Stimulated activated CD4-positive, alpha-beta T cell treated with anti-CD3 and anti-CD28 coated beads, Interleukin-2, amount 100 ng/mL, for 4 hours (primary cell): ENCODE data around the gene CHCHD4.
A peak's percentile ranks its signal among the peaks of the same experiment; 100 is the strongest.
"Not testable (repeated sequence)": the region's sequence is repeated elsewhere in the genome, so short reads cannot be mapped to it uniquely, and the experiment has no call there.

Experiments used
- DNase-seq: peaks from one replicate; pipeline ENCODE4 v3.0.0-alpha.2; 2020; ENCODE audit warnings: low read depth

CHCHD4 gene

GRCh38 chr3:14134291-14134690, 9.6 kb upstream of the CHCHD4 start:
- no peak for DNase-seq

GRCh38 chr3:14133876-14134275, 9.2 kb upstream of the CHCHD4 start:
- no peak for DNase-seq

- DNase-seq, result no peak
Measured at GRCh38 chr3:14133188-14133800, 8.6 kb upstream of the CHCHD4 start.

GRCh38 chr3:14132689-14133088, 8.0 kb upstream of the CHCHD4 start:
- no peak for DNase-seq

DNA sequence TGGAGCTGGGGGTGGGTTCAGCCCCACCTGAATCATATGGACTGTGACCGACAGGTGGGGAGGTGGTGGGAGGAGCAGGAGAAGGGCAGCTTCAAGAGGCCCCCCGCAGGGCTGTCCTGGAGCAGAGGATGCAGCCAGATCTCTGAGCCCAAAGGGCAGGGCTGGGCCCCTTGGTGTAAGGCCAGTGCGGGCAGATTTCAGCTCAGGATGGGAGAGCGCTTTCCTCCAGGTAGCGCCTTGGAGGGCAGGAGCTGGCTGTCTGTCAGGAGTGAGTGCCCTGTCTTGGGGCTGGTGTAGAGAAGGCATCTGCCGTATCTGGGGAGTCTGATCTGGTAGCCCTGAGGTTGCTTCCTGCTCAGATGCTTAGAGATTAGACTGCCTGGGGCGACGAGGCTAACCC, 7.5 kb upstream of the CHCHD4 start:
- no peak for DNase-seq

- DNase-seq, result no peak
Measured at GRCh38 chr3:14131134-14131533, 6.5 kb upstream of the CHCHD4 start.

GRCh38 chr3:14130707-14131106, 6.0 kb upstream of the CHCHD4 start:
- DNase-seq, result no peak

- no peak for DNase-seq
Measured at GRCh38 chr3:14130230-14130629, 5.6 kb upstream of the CHCHD4 start.

GRCh38 chr3:14129296-14129695, 4.6 kb upstream of the CHCHD4 start:
- DNase-seq, result no peak

- DNase-seq, result no peak
Measured at GRCh38 chr3:14128724-14129123, 4.1 kb upstream of the CHCHD4 start.

DNA sequence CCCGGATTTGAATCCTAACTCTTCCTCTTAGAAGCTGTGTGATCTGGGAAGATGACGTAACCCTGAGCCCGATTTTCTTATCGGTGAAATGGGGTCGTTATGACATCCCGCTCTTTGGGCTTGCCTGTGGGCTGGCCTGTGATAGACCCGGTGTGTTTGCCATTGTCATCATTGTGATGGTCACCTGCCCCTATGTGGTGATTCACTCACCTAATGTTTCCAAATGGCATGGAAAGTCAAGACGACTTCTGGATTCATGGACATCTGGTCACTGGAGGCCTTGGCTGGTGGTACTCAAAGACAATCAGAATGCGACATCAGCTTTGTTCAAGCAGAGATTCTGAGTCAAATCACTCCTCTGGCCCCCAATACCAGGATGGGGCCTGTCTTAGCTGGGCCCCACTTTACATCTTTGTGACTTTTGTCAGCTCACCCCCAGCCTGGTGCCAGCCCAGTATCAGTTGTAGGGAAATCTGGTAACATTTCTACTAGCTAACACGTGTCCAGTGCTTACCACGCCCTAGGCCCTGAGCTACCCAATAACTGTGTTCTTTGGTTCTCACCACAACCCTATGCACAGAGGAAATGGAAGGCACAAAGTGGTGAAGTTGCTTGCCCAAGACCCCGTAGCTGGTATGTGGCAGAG, 3.0 kb upstream of the CHCHD4 start:
- no peak for DNase-seq

DNA sequence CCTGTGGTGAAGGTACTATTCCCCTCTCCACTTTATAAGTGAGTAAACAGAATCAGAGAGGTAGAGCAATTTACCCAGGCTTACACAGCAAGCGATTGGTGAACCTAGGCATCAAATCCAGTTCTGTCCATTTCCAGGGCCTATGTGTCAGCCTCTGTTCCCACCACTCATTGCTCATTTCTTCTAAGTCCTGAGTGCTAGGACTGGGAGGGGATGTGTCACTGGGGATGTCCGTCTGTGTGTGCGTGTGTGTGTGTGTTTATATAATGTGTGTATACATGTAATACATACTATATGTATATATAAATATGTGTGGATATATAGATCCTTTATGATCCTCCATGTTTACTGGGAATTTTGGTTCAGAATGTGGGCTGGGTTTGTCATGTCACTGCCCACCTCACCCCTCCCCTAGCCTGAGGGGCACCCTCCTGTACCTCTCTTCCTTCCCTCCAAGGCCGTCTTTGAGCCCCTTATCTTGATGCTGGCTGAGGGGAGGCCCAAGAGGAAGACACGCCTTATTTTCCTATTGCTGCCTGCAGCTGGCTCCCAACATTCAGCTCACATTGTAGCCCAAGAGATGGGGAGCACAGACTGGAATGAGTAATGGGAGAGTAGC, 2.3 kb upstream of the CHCHD4 start:
- DNase-seq, result no peak

GRCh38 chr3:14126017-14126886, 1.6 kb upstream of the CHCHD4 start:
- no peak for DNase-seq

DNA sequence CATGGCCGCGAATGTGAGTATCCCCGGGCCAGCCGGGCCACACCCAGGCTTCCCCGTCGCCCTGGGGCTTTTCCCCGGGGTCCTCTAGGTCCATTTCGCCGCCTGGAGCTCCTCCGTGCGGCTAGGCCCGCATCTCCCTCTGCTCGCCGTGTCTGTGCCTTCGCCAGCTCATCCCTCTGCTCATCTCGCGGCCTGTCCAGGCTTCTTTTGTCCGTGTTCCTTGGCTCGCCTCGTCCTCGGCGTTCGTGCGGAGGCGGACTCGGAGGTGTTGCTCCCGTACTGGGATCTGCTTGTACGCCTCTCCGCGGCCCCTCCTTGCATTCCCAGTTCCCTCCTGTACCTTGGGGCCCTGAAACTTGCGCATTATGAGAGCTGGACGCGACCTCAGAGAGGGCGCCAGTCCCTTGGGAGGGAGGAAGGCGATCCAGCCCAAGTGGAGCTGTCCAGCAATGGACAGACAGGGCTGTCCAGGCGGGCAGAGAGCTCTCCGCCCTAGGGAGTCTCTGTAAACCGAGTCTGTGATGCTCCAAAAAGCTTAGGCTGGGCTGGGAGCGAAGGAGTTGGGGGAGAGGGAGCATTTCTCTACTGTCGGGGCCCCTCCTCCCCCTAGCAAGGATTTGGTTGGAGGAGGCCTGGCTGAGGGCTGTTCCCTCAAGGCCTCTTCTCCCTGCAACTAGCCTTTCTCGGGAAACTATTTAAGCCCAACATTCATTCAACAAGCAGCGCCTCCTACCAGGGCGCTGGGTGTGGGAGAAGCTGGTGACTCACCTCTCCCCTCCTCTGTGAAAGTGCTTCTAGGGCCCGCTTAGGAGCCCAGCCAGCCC, 735 bp upstream of the CHCHD4 start:
- peak; percentile 65 for DNase-seq

- peak; percentile 46 for DNase-seq
Measured at GRCh38 chr3:14124223-14124614, 451 bp downstream of the CHCHD4 start.

- no peak for DNase-seq
Measured at GRCh38 chr3:14123308-14124222, 1.1 kb downstream of the CHCHD4 start.

DNA sequence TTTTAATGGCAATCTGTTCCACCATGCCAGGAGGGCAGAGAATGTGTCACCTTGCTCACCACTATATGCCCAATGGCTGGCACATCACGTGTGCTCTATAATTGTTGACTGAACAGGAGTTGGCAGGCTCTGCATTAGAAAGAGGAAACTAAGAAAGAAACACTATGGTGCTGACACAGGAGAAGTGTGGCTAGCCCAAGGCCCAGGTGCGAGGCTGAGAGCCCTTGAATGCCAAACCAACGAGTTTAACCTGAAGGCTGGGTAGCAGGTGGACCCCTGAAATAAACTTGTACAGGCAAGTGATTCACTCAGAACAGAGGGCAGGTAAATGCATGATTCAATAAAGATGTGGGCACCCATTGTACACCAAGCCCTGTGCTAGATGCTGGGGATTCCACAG, 2.4 kb downstream of the CHCHD4 start:
- DNase-seq, result no peak

DNA sequence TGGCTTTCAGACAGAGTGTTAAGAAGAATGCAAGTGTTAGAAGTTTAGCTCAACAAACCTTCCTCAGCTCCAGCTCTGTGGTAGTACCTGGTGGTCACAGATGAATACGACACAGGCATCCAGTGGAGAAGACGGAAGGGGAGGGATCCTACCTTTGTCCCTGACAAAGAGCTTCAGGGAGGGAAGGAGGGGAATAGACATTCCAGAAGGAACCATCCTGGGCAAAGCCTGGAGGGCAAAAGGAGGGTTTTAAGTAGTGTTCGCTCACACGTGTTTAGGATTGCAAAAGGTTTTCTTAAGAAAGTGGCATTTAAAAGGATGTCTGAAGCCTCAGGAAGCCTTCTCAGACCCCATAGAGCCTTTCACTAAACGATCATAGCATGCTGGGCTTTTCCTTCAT, 2.8 kb downstream of the CHCHD4 start:
- no peak for DNase-seq

DNA sequence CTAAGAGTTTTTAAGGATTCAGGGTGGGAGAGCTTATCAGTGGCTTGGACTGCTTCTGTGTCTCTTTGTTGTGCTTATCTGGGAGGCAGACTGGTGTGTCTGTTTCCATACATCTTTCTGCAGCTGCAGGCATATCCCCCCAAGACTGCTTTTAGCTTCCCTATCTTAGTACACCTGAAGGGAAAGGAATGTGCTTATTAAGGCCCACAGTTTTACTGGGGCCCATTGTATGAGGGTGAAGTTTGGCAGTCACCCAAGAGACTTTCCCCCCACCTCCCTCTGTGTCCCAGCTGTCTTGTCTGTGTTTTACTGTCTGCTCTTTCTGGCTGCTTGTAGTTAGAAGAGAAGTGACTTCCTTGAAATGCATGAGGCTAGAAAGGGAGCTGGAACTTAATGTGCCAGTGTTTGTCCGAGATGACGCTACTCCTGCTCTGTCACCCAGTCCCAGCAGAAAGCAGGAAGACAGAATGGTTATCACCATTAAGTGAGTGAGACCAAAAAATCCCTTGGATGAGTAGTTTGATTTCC, 3.7 kb downstream of the CHCHD4 start:
- DNase-seq, result not testable (repeated sequence)

GRCh38 chr3:14120111-14120920, 4.4 kb downstream of the CHCHD4 start:
- DNase-seq, result no peak
